CD4-positive, alpha-beta T cell treated with Interleukin-2 at 100 ng/mL for 4 hours (primary cell): Measurements from ENCODE around the gene MLF1.

Experiments used
- DNase-seq: peaks from one replicate; pipeline ENCODE4 v3.0.0-alpha.2; 2020; ENCODE audit warnings: low spot score

MLF1 gene

DNA sequence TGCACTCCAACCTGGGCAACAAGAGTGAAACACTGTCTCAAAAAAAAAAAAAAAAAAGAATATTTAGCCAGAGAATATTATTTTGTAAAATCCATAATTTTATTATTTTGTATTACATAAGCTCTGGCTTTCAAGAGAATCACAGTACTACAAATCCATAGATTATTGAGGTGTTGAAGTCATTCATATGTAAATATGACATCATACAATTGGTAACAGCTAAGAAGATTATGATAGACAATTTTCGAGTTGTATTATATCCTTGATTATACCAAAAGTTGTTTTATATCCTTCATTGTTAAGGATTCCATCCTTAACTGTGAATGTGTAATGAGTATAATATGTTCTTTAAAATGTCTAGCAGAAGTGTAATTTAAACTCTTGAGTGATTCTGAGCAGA lies 3.7 kb downstream of the MLF1 start:
- no peak for DNase-seq

DNA sequence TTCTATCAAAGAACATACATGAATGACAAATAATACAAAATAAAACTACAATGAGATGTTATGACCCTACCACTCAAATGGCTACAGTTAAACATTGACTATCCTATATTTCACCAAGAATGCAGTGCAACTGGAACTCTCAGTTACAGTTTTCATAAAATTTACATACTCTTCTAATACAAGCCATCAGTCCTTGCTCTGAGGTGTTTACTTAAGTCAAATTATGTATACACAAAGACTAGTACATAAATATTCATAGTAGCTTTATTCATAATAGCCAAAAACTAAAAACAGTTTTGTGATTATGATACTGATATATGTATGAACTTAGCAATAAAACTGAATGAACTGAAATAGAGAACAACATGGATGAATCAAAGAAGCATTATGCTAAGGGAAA lies 19.2 kb downstream of the MLF1 start:
- DNase-seq = no peak

DNA sequence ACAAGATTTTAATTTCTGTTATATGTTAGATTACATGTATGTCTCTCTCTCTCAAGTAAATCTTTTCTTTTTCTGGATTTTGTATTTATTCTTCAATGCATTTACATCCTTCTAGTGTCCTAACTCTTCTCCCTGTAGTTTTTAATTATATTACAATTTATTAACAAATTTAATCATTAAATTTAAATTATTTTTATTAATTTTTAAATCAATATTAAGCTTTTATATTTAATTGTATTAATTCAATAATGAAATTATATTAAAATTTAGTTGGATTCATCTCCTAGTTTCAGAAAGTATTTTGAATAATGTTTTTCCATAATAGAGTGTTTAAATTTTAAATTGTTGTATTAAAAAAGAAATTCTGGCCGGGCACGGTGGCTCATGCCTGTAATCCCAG lies 29.8 kb downstream of the MLF1 start:
- DNase-seq = no peak

DNA sequence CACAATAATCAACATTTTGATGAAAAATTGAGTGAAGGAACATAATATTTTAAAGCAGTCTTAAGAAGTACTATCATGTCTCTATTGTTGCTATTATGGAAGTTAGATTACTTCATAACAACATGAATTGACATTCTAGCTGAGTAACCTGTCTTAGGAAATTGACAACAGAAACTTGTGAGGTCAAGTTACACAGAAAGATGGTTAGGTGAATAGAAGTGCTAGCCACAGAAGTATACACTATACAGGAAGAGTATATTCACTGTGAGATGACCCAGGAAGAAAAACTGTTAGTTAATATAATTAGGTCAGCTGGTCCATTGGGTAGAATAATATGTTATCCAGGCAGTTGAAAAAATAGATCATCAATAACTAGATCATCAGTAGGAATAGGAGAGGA lies 31.2 kb downstream of the MLF1 start:
- DNase-seq = no peak

DNA sequence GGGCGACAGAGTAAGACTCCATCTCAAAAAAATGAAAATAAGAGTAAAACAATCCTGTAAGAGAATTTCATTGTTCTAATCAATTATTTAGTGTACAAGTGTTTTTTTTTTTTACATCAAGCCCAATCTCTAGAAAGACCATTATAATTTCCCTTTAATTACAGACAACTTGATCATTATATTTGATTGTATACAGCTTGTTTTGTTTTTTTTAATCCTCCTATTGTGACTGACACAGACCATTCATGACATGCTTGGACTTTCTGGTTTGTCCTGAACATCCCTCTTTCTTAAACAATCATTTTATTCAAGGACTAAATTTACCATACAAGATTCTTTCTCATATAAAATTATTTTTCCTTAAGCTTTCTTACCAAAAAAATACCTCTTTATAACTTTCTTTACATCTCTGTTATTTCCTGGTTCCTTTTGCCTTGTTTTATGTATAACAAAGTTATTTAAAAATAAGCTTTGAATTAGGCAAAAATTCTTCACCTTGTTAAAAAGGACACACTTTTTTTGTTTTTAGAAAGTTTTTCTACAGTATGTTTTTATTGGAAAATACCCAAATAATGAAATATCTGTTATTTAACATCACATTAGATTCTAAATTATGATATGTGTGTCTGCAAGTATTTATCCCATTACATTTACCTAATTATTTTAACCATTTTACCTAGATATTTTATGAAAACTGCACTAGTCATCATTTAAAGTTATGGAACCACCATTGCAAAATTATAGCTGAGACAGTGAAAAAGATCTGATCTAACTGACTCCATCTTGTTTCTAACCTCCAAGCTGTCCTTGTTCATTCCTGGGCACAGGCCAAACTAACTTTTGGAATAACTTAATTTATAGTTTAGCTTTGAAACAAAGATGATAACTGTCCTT lies 47.2 kb downstream of the MLF1 start:
- no peak for DNase-seq

DNA sequence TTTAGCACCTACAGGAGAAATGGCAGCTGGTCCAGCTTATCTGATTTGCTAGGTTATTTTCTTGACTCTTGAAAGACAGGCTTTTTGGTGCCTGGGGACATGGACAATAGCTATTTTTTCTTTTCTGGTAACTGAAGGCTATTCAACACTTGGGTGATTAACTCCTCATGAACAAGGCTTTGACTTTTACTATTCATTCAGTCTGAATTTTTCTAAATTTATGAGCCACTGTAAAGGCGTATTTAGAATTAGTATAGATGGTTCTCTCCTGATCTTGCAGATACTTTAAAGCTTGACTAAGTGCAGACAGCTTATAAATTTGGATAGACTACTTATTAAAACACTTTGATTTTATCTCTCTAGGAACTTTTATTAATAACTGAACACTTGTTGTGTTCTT lies 54.9 kb downstream of the MLF1 start:
- DNase-seq = no peak

DNA sequence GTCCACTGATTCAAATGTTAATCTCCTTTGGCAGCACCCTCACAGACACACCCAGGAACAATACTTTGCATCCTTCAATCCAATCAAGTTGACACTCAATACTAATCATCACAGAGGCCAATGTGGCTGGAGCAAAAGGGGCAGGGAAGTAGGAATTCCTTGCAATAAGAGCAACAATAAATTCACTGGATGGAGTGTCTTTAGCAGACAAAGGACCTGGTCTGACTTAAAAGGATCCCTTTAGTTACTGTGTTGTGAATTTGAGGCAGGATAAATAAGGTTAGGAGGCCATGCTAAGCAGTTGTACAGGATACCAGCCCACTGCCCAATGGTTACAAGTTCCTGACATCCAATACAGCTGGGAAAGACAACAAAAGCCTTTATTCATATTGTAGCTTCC lies 61.0 kb downstream of the MLF1 start:
- DNase-seq = no peak

DNA sequence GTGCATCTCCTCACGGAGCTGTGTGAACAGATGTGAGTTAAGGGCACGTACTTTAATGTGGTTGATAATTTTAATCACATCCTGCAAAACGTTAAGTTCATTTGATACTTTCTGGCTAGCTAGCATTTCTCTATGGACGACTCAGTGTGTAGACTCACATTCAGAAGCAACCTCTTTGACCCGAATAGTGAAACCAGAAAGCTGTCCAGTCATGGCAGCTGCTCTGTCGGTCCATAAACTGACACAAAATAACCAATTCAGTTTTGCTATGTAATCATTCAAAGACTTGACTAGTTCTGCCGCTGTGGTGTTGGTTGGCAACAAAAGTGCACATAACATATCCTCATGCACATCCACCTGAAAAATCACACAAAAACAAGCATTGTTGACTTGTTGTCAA lies 69.7 kb downstream of the MLF1 start:
- DNase-seq = no peak

DNA sequence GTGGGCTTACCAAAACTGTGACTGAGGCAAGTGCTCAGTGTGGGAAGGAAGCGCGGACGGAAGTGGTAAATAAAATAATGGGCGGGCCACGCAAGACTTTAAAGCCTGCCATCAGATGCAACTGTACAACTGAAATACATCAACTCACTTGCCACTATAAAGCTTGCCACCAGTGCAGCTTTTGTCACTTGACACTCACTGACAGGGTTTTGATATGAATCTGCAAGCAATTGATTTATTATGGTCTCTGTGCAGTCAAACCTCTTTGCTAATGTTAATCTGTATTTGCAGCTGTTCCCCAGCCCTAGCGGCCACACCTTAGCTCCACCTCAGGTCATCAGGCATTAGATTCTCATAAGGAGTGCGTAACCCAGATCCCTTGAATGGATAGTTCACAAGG lies 71.0 kb downstream of the MLF1 start:
- peak; percentile 24 for DNase-seq

DNA sequence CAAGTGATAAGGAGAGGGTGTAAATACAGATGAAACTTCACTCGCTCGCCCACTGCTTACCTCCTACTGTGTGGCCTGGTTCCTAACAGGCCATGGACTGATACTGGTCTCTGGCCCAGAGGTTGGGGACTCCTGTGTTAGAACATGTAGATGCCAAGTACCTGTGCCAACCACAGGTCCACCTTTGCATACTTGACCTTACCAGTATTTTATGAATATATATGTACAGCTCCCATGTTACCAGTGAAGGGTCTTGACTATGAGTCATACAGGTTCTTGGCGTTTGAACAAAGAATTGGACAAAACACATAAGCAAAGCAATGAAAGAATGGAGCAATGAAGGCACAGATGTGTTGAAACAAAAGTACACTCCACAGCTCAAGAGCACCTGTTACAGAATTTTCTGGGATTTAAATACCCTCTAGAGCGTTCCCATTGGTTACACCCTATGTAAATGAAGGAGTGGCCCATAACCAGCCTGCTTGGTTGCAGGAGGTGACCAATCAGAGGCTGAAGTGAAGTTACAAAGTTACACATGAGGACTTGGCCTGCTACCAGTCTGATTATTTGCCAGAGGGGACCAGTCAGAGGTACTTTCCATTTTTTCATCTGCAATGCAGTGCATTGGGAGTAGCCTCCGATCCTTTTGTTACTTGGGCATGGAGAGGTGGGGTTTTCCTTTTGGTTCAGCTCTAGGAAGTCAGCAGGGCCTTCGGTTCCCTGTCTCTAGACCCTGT lies 71.6 kb downstream of the MLF1 start:
- no peak for DNase-seq

DNA sequence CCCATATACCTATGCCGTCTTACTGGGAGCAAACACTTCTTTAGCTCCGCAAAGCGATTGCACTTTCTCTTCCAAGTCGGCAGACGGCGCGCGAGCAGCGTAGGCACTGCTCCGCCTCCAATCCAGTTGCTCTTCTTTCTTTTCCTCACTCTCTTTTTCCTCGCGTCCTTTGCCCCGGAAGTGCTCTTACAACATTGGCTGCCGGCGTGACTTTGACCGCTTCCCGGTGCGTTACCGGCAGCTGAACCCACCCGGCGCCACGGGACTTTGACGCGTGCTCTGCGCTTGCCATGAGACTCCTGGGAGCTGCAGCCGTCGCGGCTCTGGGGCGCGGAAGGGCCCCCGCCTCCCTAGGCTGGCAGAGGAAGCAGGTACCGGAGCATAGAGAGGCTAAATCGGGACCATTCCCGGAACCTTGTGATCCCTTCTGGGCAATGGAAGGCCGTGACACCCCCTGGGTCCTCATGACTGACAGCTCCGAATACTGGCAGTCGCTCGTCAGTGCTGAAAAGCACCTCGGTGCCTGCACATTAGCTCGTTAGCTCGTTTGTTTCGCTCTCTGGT lies 73.4 kb downstream of the MLF1 start, which contains the start of gene GFM1:
Gene GFM1, plus strand, starts transcription at position 183 of the 564 bp plus-strand sequence. Its CDS starts 108 bp downstream, at position 291.
- peak; percentile 93 for DNase-seq

DNA sequence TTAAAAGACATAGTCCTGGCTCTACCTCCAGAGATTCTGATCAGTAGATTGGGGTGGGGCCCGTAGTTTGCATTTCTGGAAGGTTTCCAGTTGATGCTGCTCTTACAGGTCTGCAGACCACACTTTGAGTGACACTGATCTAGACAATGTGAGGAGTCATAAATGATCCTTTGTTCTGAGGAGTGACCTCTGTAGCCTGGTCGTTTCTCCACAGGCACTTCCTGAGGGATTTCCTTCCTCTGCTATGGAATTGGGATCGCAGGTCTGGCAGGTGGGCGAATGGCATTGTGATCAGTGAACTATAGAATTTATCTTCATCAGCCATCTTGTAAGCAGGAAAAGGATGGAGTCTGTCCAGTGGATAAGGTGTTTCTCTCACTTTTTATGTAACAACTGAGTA lies 78.8 kb downstream of the MLF1 start:
- no peak for DNase-seq

DNA sequence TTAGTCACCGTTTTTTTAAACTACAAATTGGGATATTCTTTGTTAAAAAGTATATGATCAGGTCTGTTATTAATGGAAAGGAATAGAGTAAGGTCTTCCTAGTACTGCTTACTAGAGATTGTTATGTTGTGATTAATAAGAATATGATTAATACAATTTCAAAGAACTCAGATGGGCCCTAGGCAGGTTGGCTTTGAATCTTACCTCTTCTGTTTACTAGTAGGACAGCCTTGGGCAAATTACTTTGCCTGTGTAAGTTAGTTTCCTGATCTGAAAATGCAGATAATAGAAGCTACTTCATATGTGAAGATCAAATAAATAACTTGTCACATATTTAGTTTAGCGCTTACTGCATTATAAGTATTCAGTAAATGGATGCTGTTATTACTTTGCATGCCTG lies 80.2 kb downstream of the MLF1 start:
- DNase-seq = no peak

DNA sequence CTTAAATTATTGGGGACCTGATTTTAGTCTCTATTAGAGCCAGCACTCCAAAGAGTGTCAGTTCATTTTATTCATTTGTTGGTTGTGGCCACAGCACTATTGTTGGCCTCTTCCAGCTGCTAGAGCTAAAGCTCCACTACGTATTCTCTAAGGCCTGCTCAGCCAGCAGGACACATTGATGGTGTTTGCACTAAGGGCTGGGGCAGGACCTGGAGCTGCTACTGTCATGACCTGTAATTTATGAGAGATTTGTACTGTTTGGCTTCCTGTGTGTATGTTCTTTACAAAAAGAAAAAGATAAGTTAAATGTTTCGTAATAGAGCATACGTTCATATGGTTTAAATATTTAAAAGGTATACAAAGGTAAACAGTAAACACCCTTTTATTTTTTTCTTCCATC lies 81.5 kb downstream of the MLF1 start:
- no peak for DNase-seq
